NCI-H1105 treated with DMSO at 0.1 percent for 48 hours (cell line): Measurements from ENCODE around the gene THSD7B.

ENCODE experiments used
- DNase-seq: peaks from one replicate; lab custom pipeline; 2025; lab: John Stamatoyannopoulos, UW

Gene THSD7B

DNA sequence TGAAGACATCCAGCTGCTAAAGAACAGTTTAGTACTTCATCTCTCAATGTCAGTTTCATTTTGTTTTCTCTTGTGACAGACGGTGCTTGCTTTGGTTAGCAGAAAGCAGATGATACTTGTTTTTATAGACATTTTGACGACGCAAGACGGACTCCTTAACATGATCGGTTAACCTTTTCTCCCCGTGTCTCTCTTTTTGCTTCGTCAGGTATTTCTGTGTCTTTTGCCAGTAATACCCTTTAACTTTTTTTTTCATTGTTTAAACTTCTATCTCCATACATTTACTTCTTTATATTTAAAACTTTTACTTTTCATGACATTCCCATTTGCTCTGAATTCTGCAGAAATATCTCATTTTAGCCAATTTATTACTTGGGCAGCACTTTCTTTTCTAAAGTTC lies 57.9 kb downstream of the THSD7B start:
- DNase-seq: no peak

- no peak for DNase-seq
These were observed 62.8 kb downstream of the THSD7B start for GRCh38 chr2:136828162-136828561.

DNA sequence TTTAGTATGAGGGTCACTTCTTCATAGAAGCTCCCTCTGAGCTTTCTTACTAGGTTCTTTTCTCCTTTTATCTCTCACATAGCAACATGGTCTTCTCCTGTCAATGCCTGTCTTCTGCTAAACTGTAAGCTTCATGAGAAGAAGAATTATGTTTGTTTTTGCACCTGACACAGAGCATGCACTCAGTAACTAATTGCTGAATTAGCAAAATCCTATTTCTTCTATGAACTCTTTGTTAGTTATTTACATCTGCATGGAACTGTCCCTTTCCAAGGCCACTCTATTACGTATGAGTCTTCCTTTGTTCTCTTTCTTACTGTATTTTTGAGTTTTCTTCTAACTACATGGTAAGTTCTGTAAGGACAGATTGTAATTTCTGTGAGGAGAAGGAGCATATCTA lies 63.4 kb downstream of the THSD7B start:
- DNase-seq: no peak

- no peak for DNase-seq
These were observed 79.2 kb downstream of the THSD7B start for GRCh38 chr2:136844546-136844945.

GRCh38 chr2:136858656-136859055 lies 93.3 kb downstream of the THSD7B start:
- DNase-seq: no peak

- no peak for DNase-seq
These were observed 95.2 kb downstream of the THSD7B start for GRCh38 chr2:136860443-136860958.

DNA sequence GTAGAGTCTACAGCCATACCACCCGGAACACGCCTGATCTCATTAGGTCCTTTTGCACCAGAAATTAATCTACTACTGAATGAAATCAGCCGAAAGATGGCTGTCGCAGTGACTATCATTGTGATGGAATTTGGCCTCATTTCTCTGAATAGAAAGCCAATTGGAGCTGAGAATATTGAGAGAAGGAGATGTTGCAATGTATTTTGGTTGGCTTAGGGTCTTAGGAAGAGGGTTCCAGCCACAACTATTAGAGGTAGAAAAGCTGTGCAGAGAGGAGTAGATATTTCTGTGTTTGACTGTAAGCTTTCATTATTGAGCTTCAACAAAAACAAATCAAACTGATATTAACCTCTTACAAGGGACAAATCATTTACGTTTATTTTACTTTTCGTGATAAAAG lies 98.1 kb downstream of the THSD7B start:
- DNase-seq: no peak

GRCh38 chr2:136863874-136864273 lies 98.5 kb downstream of the THSD7B start:
- no peak for DNase-seq

DNA sequence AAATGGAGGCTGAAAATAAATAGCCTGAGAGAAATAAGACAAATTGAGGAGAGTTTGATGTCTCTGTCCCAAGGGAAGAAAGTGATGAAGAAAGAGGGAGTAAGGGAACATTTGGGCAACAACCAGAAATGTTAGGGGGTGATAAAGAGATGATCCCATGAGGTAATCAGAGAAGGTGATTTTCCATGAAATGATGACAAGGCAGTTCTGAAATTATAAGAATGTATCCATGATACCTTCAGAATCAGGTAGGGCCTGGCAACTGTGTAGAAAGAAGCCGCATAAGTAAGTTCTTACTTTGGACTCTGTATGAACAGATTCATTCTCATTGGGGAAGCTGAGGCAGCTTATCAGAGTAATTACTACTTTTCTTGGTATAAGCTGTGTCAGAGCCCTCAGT lies 106.1 kb downstream of the THSD7B start:
- DNase-seq: no peak

DNA sequence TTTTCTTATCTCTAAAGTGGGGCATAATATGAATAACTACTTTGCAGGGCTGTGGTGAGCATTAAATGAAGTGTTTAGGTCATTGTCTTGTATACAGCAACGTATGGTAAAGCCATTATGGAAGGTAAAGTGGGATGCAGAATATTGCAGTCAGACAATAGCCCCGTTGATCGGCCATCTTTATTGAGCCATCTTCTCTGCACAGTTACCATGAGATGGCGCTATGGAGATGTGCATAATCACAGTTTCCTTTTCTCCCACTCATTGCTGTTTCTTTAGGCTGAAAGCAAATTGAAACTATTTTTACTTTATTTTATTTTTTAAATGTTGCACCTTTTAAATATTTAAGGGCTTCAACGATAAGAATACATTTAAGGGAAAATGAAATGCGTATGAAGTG lies 108.9 kb downstream of the THSD7B start:
- DNase-seq: peak; percentile 27

GRCh38 chr2:136891100-136891499 lies 125.8 kb downstream of the THSD7B start:
- no peak for DNase-seq

GRCh38 chr2:136894007-136894634 lies 128.8 kb downstream of the THSD7B start:
- no peak for DNase-seq

DNA sequence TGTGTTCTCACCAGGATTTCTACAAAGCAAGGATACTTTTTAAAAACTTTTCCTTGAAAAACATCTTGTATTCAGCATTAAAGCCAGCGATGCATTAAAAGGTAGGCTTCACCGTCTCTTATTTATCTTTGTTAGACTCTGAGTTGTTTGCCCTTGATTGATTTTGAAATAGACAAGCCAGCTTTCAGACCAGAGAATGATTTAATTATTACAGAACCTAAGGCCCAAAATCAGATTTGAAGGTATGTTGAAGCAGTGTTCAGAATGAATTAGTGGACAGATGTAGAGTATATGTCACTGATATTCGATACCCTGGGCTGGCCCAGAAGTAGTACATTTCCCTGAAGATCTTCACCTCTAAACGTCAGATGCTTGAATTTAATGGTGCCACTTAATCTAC lies 136.4 kb downstream of the THSD7B start:
- no peak for DNase-seq

GRCh38 chr2:136905779-136906178 lies 140.4 kb downstream of the THSD7B start:
- DNase-seq: no peak

GRCh38 chr2:136909777-136910176 lies 144.4 kb downstream of the THSD7B start:
- no peak for DNase-seq

- no peak for DNase-seq
These were observed 150.8 kb downstream of the THSD7B start for GRCh38 chr2:136916131-136916530.

DNA sequence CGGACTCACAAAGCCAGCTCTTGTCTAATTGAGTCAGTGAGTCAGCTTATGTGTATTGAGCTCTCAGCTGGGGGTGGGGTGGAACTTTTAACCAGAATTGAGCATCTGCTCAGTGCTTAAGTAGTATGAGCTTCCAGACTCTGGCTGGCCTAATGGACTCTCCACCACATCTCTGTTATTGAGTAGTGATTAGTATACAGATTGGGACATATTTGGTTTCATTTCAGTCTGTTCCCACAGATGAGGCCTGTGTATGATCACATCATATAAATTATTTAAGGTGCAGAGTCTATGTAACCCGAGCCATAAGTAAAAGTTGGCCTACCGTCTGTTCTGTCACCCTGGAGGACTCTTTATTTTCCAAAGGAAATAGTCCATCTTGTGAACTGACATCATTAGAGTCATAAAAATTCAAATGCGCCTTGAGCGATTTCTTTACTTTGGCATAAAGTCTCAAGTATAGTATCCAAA lies 152.1 kb downstream of the THSD7B start:
- no peak for DNase-seq

DNA sequence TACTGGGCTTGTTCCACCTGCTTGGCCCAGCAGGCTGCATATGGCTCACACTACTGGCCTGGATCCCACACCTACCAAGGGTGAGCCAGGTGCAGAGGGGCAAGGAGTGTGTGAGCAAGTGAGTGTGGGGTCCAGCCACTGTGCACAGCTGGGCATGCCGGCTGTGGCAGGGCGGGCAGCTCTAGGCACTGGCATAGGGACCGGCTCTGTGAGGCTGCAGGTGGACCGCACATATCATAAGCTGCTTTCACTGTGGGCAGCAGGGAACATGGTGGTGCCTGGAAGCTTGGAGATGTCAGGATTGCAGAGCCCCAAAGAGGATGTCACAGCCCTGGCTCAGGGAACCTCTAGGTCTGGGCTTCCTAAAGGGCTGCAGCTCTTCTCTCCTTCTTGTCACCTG lies 154.3 kb downstream of the THSD7B start:
- no peak for DNase-seq

- no peak for DNase-seq
These were observed 155.4 kb downstream of the THSD7B start for GRCh38 chr2:136920652-136921333.

GRCh38 chr2:136927156-136927555 lies 161.8 kb downstream of the THSD7B start:
- DNase-seq: no peak

DNA sequence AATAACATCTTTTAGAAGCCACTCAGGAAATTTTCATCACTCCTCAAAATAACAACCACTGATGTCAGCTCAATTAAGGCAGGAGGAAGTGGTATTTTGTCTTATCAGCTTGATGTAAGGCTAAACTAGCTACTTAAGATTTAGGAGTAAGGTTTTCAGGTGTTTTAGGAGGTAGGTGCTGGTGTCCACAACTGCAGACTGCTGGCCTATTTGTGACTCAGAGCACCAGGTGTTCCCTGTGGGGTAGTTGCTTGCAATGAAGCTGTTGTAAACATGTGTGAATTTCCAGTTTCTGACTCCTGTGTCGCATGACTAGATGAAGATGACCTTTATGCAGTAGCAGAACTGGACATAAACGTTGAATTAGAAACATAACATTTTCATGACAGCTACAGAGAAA lies 164.2 kb downstream of the THSD7B start:
- DNase-seq: no peak

DNA sequence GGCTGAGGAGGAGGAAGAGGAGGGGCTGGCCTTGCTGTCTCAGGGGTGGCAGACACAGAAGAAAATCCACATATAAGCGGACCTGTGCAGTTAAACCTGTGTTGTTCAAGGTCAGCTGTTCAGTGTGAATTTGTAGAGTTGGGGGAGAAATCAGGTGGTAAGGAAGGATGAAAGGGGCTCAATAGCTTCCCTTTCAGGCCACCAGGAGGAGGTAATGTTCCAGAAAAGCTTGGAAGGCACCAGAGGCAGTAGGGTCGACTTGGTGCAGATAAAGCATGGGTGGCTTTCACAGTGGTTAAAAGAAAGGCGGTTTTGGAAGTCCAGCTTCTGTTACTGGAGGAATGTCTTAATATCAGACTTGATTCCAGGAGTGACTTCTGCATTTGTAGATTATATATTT lies 167.4 kb downstream of the THSD7B start:
- no peak for DNase-seq

GRCh38 chr2:136935119-136935518 lies 169.8 kb downstream of the THSD7B start:
- no peak for DNase-seq

- DNase-seq: no peak
These were observed 190.7 kb downstream of the THSD7B start for GRCh38 chr2:136956050-136956449.
